ENCODE measurements around the gene ENHO.

- no peak for TF ChIP-seq CTCF (IDR thresholded peaks at IDR 0.05)
- no peak for TF ChIP-seq EZH2 (IDR thresholded peaks at IDR 0.05; ENCODE audit: borderline replicate concordance, insufficient read depth, low read depth, low read length, poor library complexity, severe bottlenecking)
Observed at GRCh38 chr9:34501372-34501771, 21.4 kb downstream of the ENHO start.

All from B cell (primary cell).